Jurkat, Clone E6-1 (cell line): Measurements from ENCODE around the gene ADAMTSL3.
"Not testable (repeated sequence)": the region's sequence is repeated elsewhere in the genome, so short reads cannot be mapped to it uniquely, and the experiment has no call there.

Experiments
- DNase-seq: peaks from one replicate; pipeline ENCODE4 v3.0.0-alpha.2; 2011; ENCODE audit warnings: low read depth, low spot score
- H3K4me3 ChIP-seq: 2 replicates; pipeline ENCODE4 v1.5.1; 2011; ENCODE audit warnings: mild to moderate bottlenecking, low read length, control low read depth, moderate library complexity

ADAMTSL3 gene

GRCh38 chr15:83732196-83732595, 78.3 kb downstream of the ADAMTSL3 start:
- DNase-seq: no peak
- H3K4me3 ChIP-seq: no peak overlapping the region

DNA sequence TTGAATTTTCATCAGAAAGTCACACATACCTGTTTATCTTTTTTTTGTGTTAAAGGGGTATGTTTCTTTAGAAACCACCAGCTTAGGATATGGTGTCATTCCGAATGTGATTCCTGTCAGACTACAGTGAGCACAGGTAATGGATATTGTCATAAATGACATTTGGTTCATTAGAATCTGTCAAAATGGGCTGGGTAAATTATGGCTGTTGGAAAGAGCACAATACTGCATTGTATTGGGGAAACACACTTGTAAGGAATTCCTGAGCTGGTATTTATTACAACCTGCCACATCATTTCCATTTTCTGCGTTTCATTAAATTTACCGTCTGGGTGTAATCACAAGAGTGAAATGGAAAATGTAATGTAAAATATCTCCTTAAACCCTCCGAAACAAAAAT, 78.8 kb downstream of the ADAMTSL3 start:
- no peak for DNase-seq
- no peak overlapping the region for H3K4me3 ChIP-seq

- DNase-seq: no peak
- H3K4me3 ChIP-seq: no peak overlapping the region
These were observed 79.3 kb downstream of the ADAMTSL3 start for GRCh38 chr15:83733206-83733605.

DNA sequence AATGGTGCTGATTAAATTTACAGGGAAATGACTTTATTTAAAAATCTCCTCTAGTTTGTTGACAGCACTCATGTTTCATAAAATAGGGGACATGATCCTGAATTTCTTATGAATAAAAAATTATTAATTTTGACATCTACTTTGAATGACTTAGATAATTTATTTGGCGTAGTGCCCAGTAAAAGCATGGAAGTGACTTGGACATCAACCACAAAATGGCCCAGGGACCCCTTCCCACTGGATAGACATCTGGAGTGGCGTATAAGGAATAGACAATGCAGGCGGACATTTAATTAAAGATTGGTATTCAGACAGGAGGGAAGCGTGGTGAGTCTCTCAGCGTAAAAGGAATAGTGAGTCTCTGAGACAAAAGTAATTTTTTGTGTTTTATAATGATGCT, 79.8 kb downstream of the ADAMTSL3 start:
- no peak for DNase-seq
- no peak overlapping the region for H3K4me3 ChIP-seq

DNA sequence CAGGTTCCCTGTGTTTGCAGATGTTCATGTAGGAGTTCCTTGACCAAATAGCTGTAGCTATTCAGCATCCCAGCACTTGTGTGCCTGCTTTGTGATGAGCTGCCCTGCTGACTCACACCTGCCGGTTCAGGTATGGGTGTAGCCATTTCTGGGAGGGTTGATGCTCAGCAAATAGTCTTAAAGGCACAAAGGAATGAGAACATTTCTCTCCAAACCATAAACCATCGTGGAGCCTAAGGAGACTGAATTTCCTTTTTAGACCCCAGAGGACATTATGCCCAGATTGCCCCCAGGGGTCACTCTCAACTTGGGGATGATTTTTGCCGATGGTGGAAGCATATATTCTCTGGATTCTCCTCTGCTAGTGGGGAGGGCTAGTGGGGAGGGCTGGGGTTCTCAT, 80.6 kb downstream of the ADAMTSL3 start:
- DNase-seq: no peak
- no peak overlapping the region for H3K4me3 ChIP-seq

DNA sequence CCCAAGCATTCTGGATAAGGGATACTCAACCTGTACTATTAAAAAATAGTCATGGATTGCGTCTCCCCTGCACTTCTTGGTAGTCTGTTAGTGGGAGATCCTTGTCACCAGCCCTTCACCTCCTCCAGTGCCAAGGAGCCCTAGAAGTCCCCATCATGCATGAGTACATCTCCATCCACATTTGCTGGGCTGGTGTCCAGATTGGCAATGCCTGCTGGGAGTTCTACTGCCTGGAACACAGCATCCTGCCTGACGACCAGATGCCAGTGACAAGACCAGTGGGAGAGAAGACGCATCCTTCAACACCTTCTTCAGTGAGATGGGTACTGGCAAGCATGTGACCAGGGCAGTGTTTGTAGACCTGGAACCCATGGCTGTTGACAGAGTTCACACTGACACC, 85.7 kb downstream of the ADAMTSL3 start:
- no peak for DNase-seq
- no peak overlapping the region for H3K4me3 ChIP-seq

DNA sequence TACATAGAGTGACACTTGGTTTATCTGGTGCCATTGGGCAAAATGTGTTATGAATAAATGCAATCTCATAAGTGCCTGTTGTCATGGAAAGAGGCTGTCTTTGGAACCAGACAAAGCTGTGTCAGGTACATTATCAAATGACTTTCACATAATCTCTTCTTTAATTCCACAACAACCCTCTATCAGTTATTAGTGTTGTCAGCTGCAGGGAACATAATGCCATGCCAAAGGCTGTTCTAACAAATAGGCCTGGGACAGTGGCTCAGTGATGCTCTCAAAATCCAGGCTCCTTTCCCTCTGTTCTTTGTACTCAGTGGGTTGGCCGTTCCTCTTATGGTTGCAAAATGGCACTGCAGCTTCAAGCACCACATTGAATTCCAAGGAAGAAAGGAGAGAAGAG, 91.8 kb downstream of the ADAMTSL3 start:
- no peak for DNase-seq
- H3K4me3 ChIP-seq: no peak overlapping the region

- H3K4me3 ChIP-seq: no peak overlapping the region
- no peak for DNase-seq
These were observed 92.3 kb downstream of the ADAMTSL3 start for GRCh38 chr15:83746231-83746630.

GRCh38 chr15:83747050-83747717, 93.3 kb downstream of the ADAMTSL3 start:
- no peak for DNase-seq
- no peak overlapping the region for H3K4me3 ChIP-seq

DNA sequence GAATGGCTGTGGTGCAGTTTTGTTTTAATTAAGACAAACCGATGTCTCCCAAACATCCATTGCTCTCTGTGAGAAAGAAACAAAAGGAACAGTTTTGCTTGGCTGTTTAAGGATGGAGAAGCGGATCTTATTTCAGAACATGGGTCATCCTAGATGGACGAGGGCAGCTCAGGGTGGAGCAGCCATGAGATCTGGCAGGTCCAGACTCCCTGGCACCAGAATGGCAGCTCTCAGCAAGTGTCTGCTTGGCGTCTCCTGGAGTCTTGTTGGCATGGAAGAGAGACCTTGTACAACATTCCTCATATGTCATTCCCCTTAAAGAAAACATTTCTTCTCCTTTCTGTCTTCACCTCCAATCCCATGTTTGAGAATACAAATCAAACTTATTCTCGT, 93.8 kb downstream of the ADAMTSL3 start:
- no peak overlapping the region for H3K4me3 ChIP-seq
- DNase-seq: no peak

- H3K4me3 ChIP-seq: no peak overlapping the region
- no peak for DNase-seq
These were observed 100.1 kb downstream of the ADAMTSL3 start for GRCh38 chr15:83753872-83754493.

GRCh38 chr15:83757291-83757690, 103.4 kb downstream of the ADAMTSL3 start:
- H3K4me3 ChIP-seq, DNase-seq: not testable (repeated sequence)

- no peak overlapping the region for H3K4me3 ChIP-seq
These were observed 108.4 kb downstream of the ADAMTSL3 start for GRCh38 chr15:83762367-83762766.

GRCh38 chr15:83764201-83764838, 110.4 kb downstream of the ADAMTSL3 start:
- H3K4me3 ChIP-seq: no peak overlapping the region
- no peak for DNase-seq

More at GRCh38 chr15:83762367-83762766, 108.4 kb downstream of the ADAMTSL3 start:
- DNase-seq: no peak

- no peak overlapping the region for H3K4me3 ChIP-seq
- DNase-seq: no peak
These were observed 112.4 kb downstream of the ADAMTSL3 start for GRCh38 chr15:83766339-83766738.

DNA sequence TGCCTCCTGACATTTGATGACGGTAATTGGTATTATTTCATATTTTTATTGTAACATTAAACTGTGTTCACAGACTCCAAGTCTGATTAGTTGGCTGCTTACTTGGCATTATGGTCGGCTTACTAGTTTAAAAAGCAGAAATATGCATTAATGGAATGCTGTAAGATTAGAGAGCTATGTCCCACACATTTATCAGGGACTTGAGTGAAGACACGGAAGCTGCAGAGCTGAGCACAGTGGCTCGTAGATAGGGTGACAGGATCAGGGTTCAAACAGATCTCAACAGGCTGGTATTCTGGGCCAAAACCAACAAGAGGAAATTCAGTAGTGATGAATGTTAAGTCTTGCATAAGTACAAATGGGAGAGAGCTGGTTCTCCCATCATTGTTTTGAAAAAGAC, 113.8 kb downstream of the ADAMTSL3 start:
- H3K4me3 ChIP-seq: no peak overlapping the region
- no peak for DNase-seq

- H3K4me3 ChIP-seq: no peak overlapping the region
- no peak for DNase-seq
These were observed 115.6 kb downstream of the ADAMTSL3 start for GRCh38 chr15:83769411-83769999.

GRCh38 chr15:83775738-83776137, 121.8 kb downstream of the ADAMTSL3 start:
- no peak overlapping the region for H3K4me3 ChIP-seq
- peak; percentile 18 for DNase-seq

GRCh38 chr15:83776986-83777385, 123.1 kb downstream of the ADAMTSL3 start:
- no peak overlapping the region for H3K4me3 ChIP-seq
- DNase-seq: no peak

DNA sequence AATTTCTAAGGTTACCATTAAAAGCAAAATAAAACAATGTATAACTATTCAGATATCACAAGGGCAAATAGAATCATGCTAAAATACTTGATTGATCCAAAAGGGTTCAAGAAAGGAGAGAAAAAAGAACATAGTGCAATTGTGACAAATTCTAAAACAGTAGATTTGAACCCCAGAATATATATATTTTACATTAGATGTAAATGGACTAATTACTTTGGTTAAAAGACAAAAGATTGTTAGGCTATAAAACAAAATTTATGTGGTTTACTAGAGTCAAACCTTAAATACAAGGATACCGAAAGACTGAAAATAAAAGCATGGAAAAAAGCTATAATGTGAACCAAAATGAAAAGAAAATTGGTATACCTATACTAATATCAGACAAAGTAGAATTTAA, 129.3 kb downstream of the ADAMTSL3 start:
- H3K4me3 ChIP-seq: no peak overlapping the region
- DNase-seq: no peak
